HG02763 (cell line): ENCODE measurements around the gene PI4KA.

Experiments used
- ATAC-seq: cut with Tn5 transposase; IDR thresholded peaks from one replicate; pipeline ENCODE4 v1.9.1; 2021; ENCODE audit warnings: mild to moderate bottlenecking, moderate library complexity; ENCODE audit not compliant: unreplicated experiment

Gene PI4KA

GRCh38 chr22:20819471-20819870, 39.1 kb downstream of the PI4KA start:
- ATAC-seq: no peak

- ATAC-seq: no peak
Observed at GRCh38 chr22:20818471-20818870, 40.1 kb downstream of the PI4KA start.

GRCh38 chr22:20816559-20816958, 42.1 kb downstream of the PI4KA start:
- no peak for ATAC-seq

GRCh38 chr22:20815477-20816050, 43.0 kb downstream of the PI4KA start:
- no peak for ATAC-seq

GRCh38 chr22:20814221-20814808, 44.3 kb downstream of the PI4KA start:
- ATAC-seq: no peak

- ATAC-seq: no peak
Observed at GRCh38 chr22:20813056-20813455, 45.6 kb downstream of the PI4KA start.

GRCh38 chr22:20811971-20812660, 46.5 kb downstream of the PI4KA start:
- ATAC-seq: no peak

- ATAC-seq: no peak
Observed at GRCh38 chr22:20811171-20811570, 47.4 kb downstream of the PI4KA start.

GRCh38 chr22:20810645-20811044, 48.0 kb downstream of the PI4KA start:
- ATAC-seq: no peak

- ATAC-seq: no peak
Observed at GRCh38 chr22:20809538-20810185, 48.9 kb downstream of the PI4KA start.

- no peak for ATAC-seq
Observed at GRCh38 chr22:20808844-20809243, 49.8 kb downstream of the PI4KA start.

GRCh38 chr22:20807315-20807752, 51.3 kb downstream of the PI4KA start:
- no peak for ATAC-seq

- ATAC-seq: no peak
Observed at GRCh38 chr22:20805972-20806471, 52.6 kb downstream of the PI4KA start.

GRCh38 chr22:20804650-20805049, 54.0 kb downstream of the PI4KA start:
- no peak for ATAC-seq

GRCh38 chr22:20803696-20804324, 54.8 kb downstream of the PI4KA start:
- no peak for ATAC-seq

GRCh38 chr22:20802922-20803553, 55.6 kb downstream of the PI4KA start:
- ATAC-seq: no peak

GRCh38 chr22:20802452-20802851, 56.2 kb downstream of the PI4KA start:
- ATAC-seq: no peak

GRCh38 chr22:20799449-20799848, 59.2 kb downstream of the PI4KA start:
- no peak for ATAC-seq

- ATAC-seq: no peak
Observed at GRCh38 chr22:20798974-20799373, 59.6 kb downstream of the PI4KA start.

GRCh38 chr22:20798218-20798617, 60.4 kb downstream of the PI4KA start:
- ATAC-seq: no peak

- ATAC-seq: no peak
Observed at GRCh38 chr22:20796731-20797130, 61.9 kb downstream of the PI4KA start.
